K562 (cell line): ENCODE measurements around the gene GPATCH2L. TPM values are rescaled to one million over a fixed set of nuclear protein-coding genes. Genes with fewer than 3 reads are reported as not detected.

Experiments used
- ATAC-seq: fragments of 200-7000 bp; cut with Tn5 transposase; 3 replicates; pipeline ENCODE4 v1.9.1; 2020; ENCODE audit warnings: moderate library complexity
- BruUV-seq: library from RNA; stranded (reverse); fragments of 400-500 nt; replicated peaks from 2 replicates; lab custom pipeline; 2021; lab: Mats Ljungman, UMichigan
- CTCF ChIA-PET: fragments of 300-600 bp; formaldehyde crosslinking; extraction: SDS; loops from one replicate; lab custom pipeline; 2021; ENCODE audit warnings: low intra/inter-chr PET ratio; lab: Yijun Ruan, JAX
- POLR2A ChIA-PET: fragments of 300-600, 350-650 bp; sonication (Branson Sonifier 250); formaldehyde crosslinking; extraction: SDS; loops from one replicate; lab custom pipeline; 2021; ENCODE audit warnings: antibody characterized with exemption, inconsistent platforms; lab: Yijun Ruan, JAX
- DNase-seq, 4 experiments: peaks; one replicate each; pipeline versions ENCODE4 v3.0.0 to v3.0.0-alpha.2; 2011 to 2018; ENCODE audit warnings: low spot score in 3 of 4, mixed read lengths in 3 of 4; ENCODE audit errors: extremely low read depth in 1 of 4
- FAIRE-seq: peaks from 2 replicates; lab custom pipeline; 2011; peaks lifted over from hg19 to GRCh38; lab: Jason Lieb, UNC
- H2AFZ ChIP-seq: 2 replicates; pipeline ENCODE4 v1.6.0; 2011; ENCODE audit warnings: low read depth, low read length, control low read depth, inconsistent platforms
- H3K27ac ChIP-seq: fragments of 200-600 bp; 3 replicates; pipeline ENCODE4 v1.8.0; 2011; ENCODE audit warnings: low read depth, mild to moderate bottlenecking, control low read depth, inconsistent platforms, low read length, moderate library complexity, mixed read lengths; ENCODE audit errors: extremely low read depth
- H3K27me3 ChIP-seq, 2 experiments: fragments of 300-600 bp in 1 of 2; 2 replicates in 1 of 2; 3 replicates in 1 of 2; pipeline versions ENCODE4 v1.6.0 to v1.8.0; 2011; ENCODE audit warnings: inconsistent platforms in 2 of 2, low read length in 2 of 2, mild to moderate bottlenecking in 1 of 2, mixed read lengths in 1 of 2, moderate library complexity in 1 of 2; ENCODE audit not compliant: control insufficient read depth in 2 of 2, insufficient read depth in 2 of 2
- H3K36me3 ChIP-seq: fragments of 300-600 bp; 3 replicates; pipeline ENCODE4 v1.8.0; 2011; ENCODE audit warnings: mild to moderate bottlenecking, low read length, inconsistent platforms; ENCODE audit not compliant: control insufficient read depth, insufficient read depth
- H3K4me1 ChIP-seq, 2 experiments: fragments of 200-600 bp in 1 of 2; replicated peaks in 1 of 2; 2 replicates in 1 of 2; 3 replicates in 1 of 2; pipeline versions ENCODE4 v1.5.1 to v1.8.0; 2011; ENCODE audit warnings: inconsistent platforms in 2 of 2, low read length in 2 of 2, mild to moderate bottlenecking in 1 of 2, mixed read lengths in 1 of 2, moderate library complexity in 1 of 2; ENCODE audit not compliant: control insufficient read depth in 2 of 2, insufficient read depth in 2 of 2
- H3K4me2 ChIP-seq: 2 replicates; pipeline ENCODE4 v1.6.1; 2011; ENCODE audit warnings: low read length, control low read depth, inconsistent platforms, mixed read lengths; ENCODE audit not compliant: insufficient read depth
- H3K4me3 ChIP-seq: fragments of 200-600 bp; sonication (generic), shearing (Covaris generic); 2 replicates; pipeline ENCODE4 v1.5.1; 2016; ENCODE audit warnings: control low read depth, inconsistent platforms
- H3K79me2 ChIP-seq: fragments of 200-600 bp; 3 replicates; pipeline ENCODE4 v1.8.0; 2011; ENCODE audit warnings: low read length, inconsistent platforms; ENCODE audit not compliant: control insufficient read depth, insufficient read depth
- H3K9ac ChIP-seq, 2 experiments: 2 replicates each; pipeline versions ENCODE4 v1.6.0 to v1.6.1; 2011; ENCODE audit warnings: low read depth in 2 of 2, low read length in 2 of 2, control low read depth in 1 of 2, inconsistent platforms in 1 of 2, mild to moderate bottlenecking in 1 of 2, mixed read lengths in 1 of 2; ENCODE audit not compliant: insufficient read depth in 1 of 2
- H3K9me1 ChIP-seq: one replicate; pipeline ENCODE4 v1.6.0; 2011; ENCODE audit warnings: inconsistent platforms, mild to moderate bottlenecking, low read length, moderate library complexity; ENCODE audit not compliant: control insufficient read depth, insufficient read depth
- H3K9me3 ChIP-seq: replicated peaks from 2 replicates; pipeline ENCODE4 v1.5.1; 2011; ENCODE audit warnings: low read depth, low read length, inconsistent platforms; ENCODE audit not compliant: control insufficient read depth, insufficient read depth
- H4K20me1 ChIP-seq: replicated peaks from 2 replicates; pipeline ENCODE4 v1.6.1; 2011; ENCODE audit warnings: low read length, inconsistent platforms, mixed read lengths; ENCODE audit not compliant: control insufficient read depth, insufficient read depth
- CEBPB ChIP-seq: fragments of 450-650 bp; IDR thresholded peaks from 2 replicates; pipeline ENCODE4 v1.6.1; 2016; ENCODE audit warnings: missing genetic modification characterization, missing compliant biosample characterization
- FOXM1 ChIP-seq, 2 experiments: fragments of 450-650 bp in 1 of 2; sonication (generic) in 1 of 2; formaldehyde crosslinking in 1 of 2; IDR thresholded peaks; 2 replicates each; pipeline versions ENCODE4 v1.6.1 to v1.9.0; 2017 to 2022; ENCODE audit warnings: low read depth in 2 of 2, mild to moderate bottlenecking in 2 of 2, missing genetic modification reagents in 1 of 2, moderate library complexity in 1 of 2
- NFE2 ChIP-seq: IDR thresholded peaks from 2 replicates; pipeline ENCODE4 v1.6.1; 2014; ENCODE audit warnings: antibody characterized with exemption, low read depth
- NRF1 ChIP-seq, 2 experiments: fragments of 450-650 bp; IDR thresholded peaks in 1 of 2; conservative IDR thresholded peaks in 1 of 2; 2 replicates each; pipeline ENCODE4 v1.6.1; 2014; ENCODE audit warnings: mild to moderate bottlenecking in 2 of 2
- PTBP1 ChIP-seq: fragments of 200-400 bp; formaldehyde crosslinking; IDR thresholded peaks from 2 replicates; pipeline ENCODE4 v1.6.1; 2017; ENCODE audit warnings: low read depth, low read length
- SMARCA4 ChIP-seq: fragments of 450-650 bp; IDR thresholded peaks from 2 replicates; pipeline ENCODE4 v1.6.1; 2016
- THRB ChIP-seq: fragments of 450-650 bp; formaldehyde crosslinking; conservative IDR thresholded peaks from 2 replicates; pipeline ENCODE4 v1.4.0; 2022; ENCODE audit warnings: mild to moderate bottlenecking, missing genetic modification characterization
- WGBS: fragments of 100-300 bp; shearing (Covaris generic); methylation state at CpG from one replicate; pipeline ENCODE4 v1.1.6; 2016; ENCODE audit warnings: low coverage, mixed read lengths; ENCODE audit not compliant: insufficient coverage; ENCODE audit errors: missing lambda C conversion rate; 5-methylcytosine and 5-hydroxymethylcytosine counted together
- in situ Hi-C: fragments of 300-500 bp; cut with MboI; formaldehyde crosslinking; loops from 4 replicates; pipeline ENCODE4 v1.15.0; 2018; ENCODE audit warnings: inconsistent platforms, mixed read lengths
- intact Hi-C: fragments of 100-400 bp; cut with micrococcal nuclease; formaldehyde crosslinking; loops from 2 replicates; pipeline ENCODE4 v1.14.2; 2022
- polyA plus RNA-seq, 8 experiments: library from polyadenylated mRNA; depleted of rRNA in 4 of 8; stranded (reverse) in 5 of 8; unstranded in 3 of 8; fragments of >200 nt; fragmentation: Nextera tagmentation in 2 of 8; fragmentation: Illumina TruSeq in 1 of 8; extraction: Ambion mirVana in 2 of 8; extraction: Trizol in 1 of 8; gene quantifications; 2 replicates each; pipeline versions ENCODE4 v1.2.1 to v1.2.3, GENCODE V29; 2011 to 2014; ENCODE audit warnings: inconsistent platforms in 1 of 8, missing spikeins in 1 of 8
- total RNA-seq, 7 experiments: library from RNA; depleted of rRNA in 6 of 7; stranded (reverse); fragments of >200 nt in 6 of 7; fragmentation: Illumina TruSeq in 2 of 7; extraction: Trizol in 2 of 7; gene quantifications; 2 replicates each; pipeline versions ENCODE4 v1.2.1 to v1.2.3, GENCODE V29; 2011 to 2021; ENCODE audit warnings: low replicate concordance in 1 of 7
- TF ChIP-seq, protein P1 (sequence below): fragments of 250-450 bp; sonication (Bioruptor Pico); IDR thresholded peaks from 2 replicates; pipeline ENCODE4 v1.8.0; 2021; ENCODE audit warnings: mild to moderate bottlenecking, moderate library complexity
- TF ChIP-seq, protein P2 (sequence below), 2 experiments: fragments of 450-650 bp; conservative IDR thresholded peaks; 2 replicates each; pipeline ENCODE4 v1.6.1; 2017; ENCODE audit warnings: mild to moderate bottlenecking in 2 of 2, moderate library complexity in 2 of 2

GPATCH2L gene
- total and polyA plus RNA-seq, 9 of the 15 experiments (the other 6 are each of a cell fraction or from before 2014, with no cell fraction given) = 13.1 to 39.6 (median 20.0) TPM

DNA sequence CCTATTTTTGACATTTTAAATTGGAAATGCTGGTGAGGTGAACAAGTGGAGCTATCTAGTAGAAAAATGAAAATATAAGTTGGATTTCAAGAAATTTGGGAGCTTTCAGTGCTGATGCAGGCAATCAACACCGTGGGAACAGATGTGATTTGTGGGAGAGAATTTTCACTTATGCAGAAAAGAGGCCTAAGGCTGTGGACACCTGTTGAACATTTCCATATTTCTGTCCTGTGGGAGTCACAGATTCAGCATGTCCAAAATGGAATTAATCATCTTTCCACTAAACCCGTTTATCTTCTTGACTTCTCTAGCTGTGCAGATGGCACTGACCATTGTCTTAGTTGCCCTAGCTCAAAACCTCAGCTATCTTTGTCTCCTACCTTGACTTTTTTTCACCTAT lies 2.5 kb upstream of the GPATCH2L start:
- Histone ChIP-seq H3K9me1 (no peaks in the 10 kb centered on the region), H3K4me1 (peaks cover 10% of the 10 kb centered on the region in 2 experiments; a peak in 4 of 5 replicates), H3K9ac (no peak overlapping the region), H3K27ac (no peak overlapping the region), H3K27me3 (no peaks in the 10 kb centered on the region), H4K20me1 (no peaks in the 10 kb centered on the region), H3K79me2 (peaks cover 24% of the 10 kb centered on the region), H2AFZ (no peak overlapping the region), H3K9me3 (no peaks in the 10 kb centered on the region), H3K4me2 (no peak overlapping the region), H3K4me3 (no peak overlapping the region), H3K36me3 (peaks cover 6% of the 10 kb centered on the region; the same call in 1 of the 3 replicates)
- BruUV-seq = no TSS peak
- 8% methylated on average over 2 of the region's 2 CpGs for WGBS
- intact Hi-C loops (no loop called here), in situ Hi-C loops (no loop called here)
- DNase-seq (no peak), ATAC-seq (no peak), FAIRE-seq (no peak)
- TF ChIP-seq PTBP1 = no peak
- TF ChIP-seq, protein P1, sequence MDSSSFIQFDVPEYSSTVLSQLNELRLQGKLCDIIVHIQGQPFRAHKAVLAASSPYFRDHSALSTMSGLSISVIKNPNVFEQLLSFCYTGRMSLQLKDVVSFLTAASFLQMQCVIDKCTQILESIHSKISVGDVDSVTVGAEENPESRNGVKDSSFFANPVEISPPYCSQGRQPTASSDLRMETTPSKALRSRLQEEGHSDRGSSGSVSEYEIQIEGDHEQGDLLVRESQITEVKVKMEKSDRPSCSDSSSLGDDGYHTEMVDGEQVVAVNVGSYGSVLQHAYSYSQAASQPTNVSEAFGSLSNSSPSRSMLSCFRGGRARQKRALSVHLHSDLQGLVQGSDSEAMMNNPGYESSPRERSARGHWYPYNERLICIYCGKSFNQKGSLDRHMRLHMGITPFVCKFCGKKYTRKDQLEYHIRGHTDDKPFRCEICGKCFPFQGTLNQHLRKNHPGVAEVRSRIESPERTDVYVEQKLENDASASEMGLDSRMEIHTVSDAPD = no peak
- ChIA-PET POLR2A (no interaction called here), CTCF (no interaction called here)

DNA sequence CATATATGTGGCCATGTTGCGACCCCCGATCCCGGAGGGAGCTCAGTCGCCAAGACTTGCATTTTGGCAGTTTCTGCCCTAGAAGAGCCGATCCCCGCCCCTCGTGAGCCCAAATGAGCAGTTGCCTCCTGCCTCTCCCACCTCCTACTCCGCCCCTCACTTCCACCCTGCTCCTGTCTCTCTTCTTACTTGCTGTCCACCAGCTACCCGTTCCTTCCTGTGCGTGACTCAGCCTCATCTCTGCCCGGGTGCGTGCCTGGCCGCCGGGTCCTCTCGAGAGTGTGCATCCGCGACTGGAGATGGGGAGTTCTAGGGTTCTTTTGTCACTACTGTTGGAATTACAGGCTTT lies 585 bp downstream of the GPATCH2L start:
- Histone ChIP-seq H2AFZ (peak overlapping the region; percentile 64), H3K79me2 (peaks cover 55% of the 10 kb centered on the region), H3K4me3 (peak overlapping the region; percentile 96), H3K27me3 (no peaks in the 10 kb centered on the region), H3K4me2 (peak overlapping the region; percentile 83), H3K9ac (peak overlapping the region; percentile 85 to 94), H3K9me1 (peaks cover 3% of the 10 kb centered on the region), H3K9me3 (no peaks in the 10 kb centered on the region), H3K27ac (peak overlapping the region; percentile 94), H3K4me1 (peaks cover 15 to 28% of the 10 kb centered on the region in 2 experiments; a peak in 4 of 5 replicates), H3K36me3 (peaks cover 37% of the 10 kb centered on the region; the same call in 2 of the 3 replicates), H4K20me1 (peaks cover 8% of the 10 kb centered on the region)
- 0% methylated on average over 13 of the region's 17 CpGs for WGBS
- peak; percentile 94 for ATAC-seq
- peak; percentile 50 to 82 (median 65) for DNase-seq
- in situ Hi-C loops (no loop called here), intact Hi-C loops (no loop called here)
- POLR2A ChIA-PET = interaction anchor here (1.0 kb wide), 1 partner anchor 10 kb away, joined by 4 read pairs; no protein-coding TSS in a partner anchor
- CTCF ChIA-PET = no interaction called here
- no TSS peak for BruUV-seq
- FAIRE-seq = peak; percentile 88
- no peak for TF ChIP-seq CEBPB (tag)
- peak; percentile 21; the same call in 1 of the 2 replicates for TF ChIP-seq SMARCA4
- TF ChIP-seq, protein P2, sequence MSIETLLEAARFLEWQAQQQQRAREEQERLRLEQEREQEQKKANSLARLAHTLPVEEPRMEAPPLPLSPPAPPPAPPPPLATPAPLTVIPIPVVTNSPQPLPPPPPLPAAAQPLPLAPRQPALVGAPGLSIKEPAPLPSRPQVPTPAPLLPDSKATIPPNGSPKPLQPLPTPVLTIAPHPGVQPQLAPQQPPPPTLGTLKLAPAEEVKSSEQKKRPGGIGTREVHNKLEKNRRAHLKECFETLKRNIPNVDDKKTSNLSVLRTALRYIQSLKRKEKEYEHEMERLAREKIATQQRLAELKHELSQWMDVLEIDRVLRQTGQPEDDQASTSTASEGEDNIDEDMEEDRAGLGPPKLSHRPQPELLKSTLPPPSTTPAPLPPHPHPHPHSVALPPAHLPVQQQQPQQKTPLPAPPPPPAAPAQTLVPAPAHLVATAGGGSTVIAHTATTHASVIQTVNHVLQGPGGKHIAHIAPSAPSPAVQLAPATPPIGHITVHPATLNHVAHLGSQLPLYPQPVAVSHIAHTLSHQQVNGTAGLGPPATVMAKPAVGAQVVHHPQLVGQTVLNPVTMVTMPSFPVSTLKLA (conservative IDR thresholded peaks at IDR 0.05) = peak; percentile 55 to 68; a peak in 3 of 4 replicates
- peak; percentile 35 to 40; a peak in 2 of 4 replicates for TF ChIP-seq NRF1 (conservative IDR thresholded peaks at IDR 0.05 in 1 of 2, IDR thresholded peaks at IDR 0.05 in 1 of 2)
- no peak for TF ChIP-seq THRB (CRISPR knock-in tag)
- TF ChIP-seq FOXM1 (IDR thresholded peaks at IDR 0.05; ENCODE audit: low read depth) = no peak
- TF ChIP-seq FOXM1 (CRISPR knock-in tag; IDR thresholded peaks at IDR 0.05; ENCODE audit: low read depth) = no peak
- peak; percentile 85 for TF ChIP-seq NFE2
